Panc1 (cell line): ENCODE data around the gene LSM4. TPM values are rescaled to one million over a fixed set of nuclear protein-coding genes. Genes with fewer than 3 reads are reported as not detected.
A peak's percentile ranks its signal among the peaks of the same experiment; 100 is the strongest.

Experiments
- ATAC-seq: fragments of 200-7000 bp; cut with Tn5 transposase; 2 replicates; pipeline ENCODE4 v1.9.1; 2020; ENCODE audit warnings: mild to moderate bottlenecking, moderate library complexity
- BruUV-seq: library from RNA; stranded (reverse); fragments of 400-500 nt; replicated peaks from 2 replicates; lab custom pipeline; 2021; lab: Mats Ljungman, UMichigan
- CTCF ChIA-PET: fragments of 300-600 bp; sonication (Branson Sonifier 250); formaldehyde crosslinking; loops from one replicate; lab custom pipeline; 2022; ENCODE audit warnings: antibody characterized with exemption; lab: Charles Lee
- POLR2A ChIA-PET: fragments of 300-600 bp; sonication (Branson Sonifier 250); formaldehyde crosslinking; loops from one replicate; lab custom pipeline; 2022; ENCODE audit warnings: antibody characterized with exemption; lab: Charles Lee
- DNase-seq: peaks from one replicate; pipeline ENCODE4 v3.0.0-alpha.2; 2010; ENCODE audit warnings: low read depth, low spot score
- H3K27ac ChIP-seq: 2 replicates; pipeline ENCODE4 v1.5.1; 2011; ENCODE audit warnings: mild to moderate bottlenecking, low read length, inconsistent platforms
- H3K27me3 ChIP-seq: fragments of 200-500 bp; sonication (Bioruptor generic); 2 replicates; pipeline ENCODE4 v1.6.0; 2014; ENCODE audit warnings: low read length, inconsistent platforms; ENCODE audit not compliant: control insufficient read depth, insufficient read depth
- H3K36me3 ChIP-seq: fragments of 200-500 bp; sonication (Bioruptor generic); 2 replicates; pipeline ENCODE4 v1.5.1; 2014; ENCODE audit warnings: inconsistent platforms, mild to moderate bottlenecking, low read length, moderate library complexity; ENCODE audit not compliant: control insufficient read depth, insufficient read depth
- H3K4me1 ChIP-seq: 2 replicates; pipeline ENCODE4 v1.5.1; 2011; ENCODE audit warnings: inconsistent platforms, mild to moderate bottlenecking, low read length, moderate library complexity; ENCODE audit not compliant: control insufficient read depth, insufficient read depth
- H3K4me3 ChIP-seq, 2 experiments: 2 replicates each; pipeline ENCODE4 v1.5.1; 2011 to 2012; ENCODE audit warnings: low read depth in 2 of 2, low read length in 2 of 2, mild to moderate bottlenecking in 2 of 2, inconsistent platforms in 1 of 2, moderate library complexity in 1 of 2
- H3K9me3 ChIP-seq: fragments of 200-500 bp; sonication (Bioruptor generic); 2 replicates; pipeline ENCODE4 v1.5.1; 2014; ENCODE audit warnings: low read depth, mild to moderate bottlenecking, inconsistent platforms, low read length, moderate library complexity; ENCODE audit not compliant: control insufficient read depth, insufficient read depth
- CTCF ChIP-seq: fragments of 450-650 bp; IDR thresholded peaks from 2 replicates; pipeline ENCODE4 v1.5.1; 2017; ENCODE audit warnings: mild to moderate bottlenecking
- POLR2AphosphoS5 ChIP-seq: IDR thresholded peaks from 2 replicates; pipeline ENCODE4 v1.6.1; 2012; ENCODE audit warnings: mild to moderate bottlenecking, low read depth, low read length, moderate library complexity
- REST ChIP-seq, 2 experiments: IDR thresholded peaks; 2 replicates each; pipeline ENCODE4 v1.6.1; 2011 to 2012; ENCODE audit warnings: low read depth in 2 of 2, control low read depth in 1 of 2, low read length in 1 of 2, mild to moderate bottlenecking in 1 of 2, moderate library complexity in 1 of 2; ENCODE audit not compliant: insufficient read depth in 1 of 2
- SIN3A ChIP-seq: IDR thresholded peaks from 2 replicates; pipeline ENCODE4 v1.6.1; 2012; ENCODE audit warnings: low read depth, mild to moderate bottlenecking, low read length, moderate library complexity, borderline replicate concordance; ENCODE audit not compliant: insufficient read depth
- TCF7L2 ChIP-seq: IDR thresholded peaks from 2 replicates; pipeline ENCODE4 v1.6.1; 2011; ENCODE audit warnings: mild to moderate bottlenecking, low read depth, low read length, inconsistent platforms
- in situ Hi-C: cut with HindIII; loops from 2 replicates; pipeline ENCODE4 v1.10.0; 2016; ENCODE audit warnings: low sequenced_read_pairs, low pct_unique_long_range_greater_than_20kb
- intact Hi-C: fragments of 100-400 bp; cut with micrococcal nuclease; formaldehyde crosslinking; loops from one replicate; pipeline ENCODE4 v1.10.0; 2022; ENCODE audit not compliant: unreplicated experiment
- total RNA-seq: library from RNA; stranded (reverse); gene quantifications from one replicate; pipeline ENCODE4 v1.2.1, GENCODE V29; 2021; ENCODE audit not compliant: unreplicated experiment

The LSM4 gene
- total RNA-seq, 1 experiment from 2014 or later = 209 TPM

GRCh38 chr19:18348171-18348570 is 25.3 kb upstream of the LSM4 start:
- CTCF ChIA-PET = interaction anchor here (0.7 kb wide), 1 partner anchor 75 kb away, joined by 3 read pairs; no protein-coding TSS in a partner anchor
- ATAC-seq (no peak), DNase-seq (no peak)
- Histone ChIP-seq H3K27me3 (no peaks in the 10 kb centered on the region), H3K27ac (peak overlapping the region; percentile 72; the same call in 1 of the 2 replicates), H3K4me3 (no peak overlapping the region), H3K4me1 (no peaks in the 10 kb centered on the region), H3K36me3 (no peaks in the 10 kb centered on the region), H3K9me3 (no peaks in the 10 kb centered on the region)
- intact Hi-C loops (loop anchor here (2.0 kb wide), 1 partner anchor 63 kb away; no protein-coding TSS in a partner anchor), in situ Hi-C loops (no loop called here)
- POLR2A ChIA-PET = no interaction called here
- TF ChIP-seq TCF7L2 = no peak
- no TSS peak for BruUV-seq

GRCh38 chr19:18346091-18346490 is 23.2 kb upstream of the LSM4 start:
- CTCF ChIA-PET = interaction anchor here (0.6 kb wide), 1 partner anchor 22 kb away, joined by 7 read pairs; no protein-coding TSS in a partner anchor

More at GRCh38 chr19:18346091-18346490, 23.2 kb upstream of the LSM4 start:
- POLR2A ChIA-PET = no interaction called here
- ATAC-seq = no peak; the same call in 1 of the 2 replicates
- Histone ChIP-seq H3K27ac (no peak overlapping the region), H3K36me3 (no peaks in the 10 kb centered on the region), H3K9me3 (no peaks in the 10 kb centered on the region), H3K27me3 (no peaks in the 10 kb centered on the region), H3K4me1 (peaks cover 5% of the 10 kb centered on the region; the same call in 1 of the 2 replicates), H3K4me3 (no peak overlapping the region)
- intact Hi-C loops (no loop called here), in situ Hi-C loops (no loop called here)
- no TSS peak for BruUV-seq
- no peak for DNase-seq
- TF ChIP-seq POLR2AphosphoS5 (no peak), SIN3A (no peak), TCF7L2 (no peak), CTCF (no peak), REST (IDR thresholded peaks at IDR 0.05; ENCODE audit: insufficient read depth in 1 of 2, low read depth in 2 of 2, low read length in 1 of 2) (no peak)
